K562 (cell line): ENCODE results near the gene MRPS18B. TPM values are rescaled to one million over a fixed set of nuclear protein-coding genes. Genes with fewer than 3 reads are reported as not detected.

Source experiments
- ARID2 ChIP-seq: fragments of 450-650 bp; IDR thresholded peaks from 2 replicates; pipeline ENCODE4 v1.6.1; 2017; ENCODE audit warnings: antibody characterized with exemption, mild to moderate bottlenecking
- BACH1 ChIP-seq: fragments of 200-800 bp; sonication (Bioruptor generic); IDR thresholded peaks from 2 replicates; pipeline ENCODE4 v1.6.1; 2016; ENCODE audit warnings: missing genetic modification characterization, missing compliant biosample characterization
- HNRNPLL ChIP-seq: fragments of 200-400 bp; formaldehyde crosslinking; IDR thresholded peaks from 2 replicates; pipeline ENCODE4 v1.6.1; 2017; ENCODE audit warnings: low read length, low read depth, mild to moderate bottlenecking; ENCODE audit not compliant: poor library complexity, severe bottlenecking
- MEIS2 ChIP-seq: fragments of 450-650 bp; IDR thresholded peaks from 2 replicates; pipeline ENCODE4 v1.6.1; 2014; ENCODE audit warnings: mild to moderate bottlenecking; ENCODE audit not compliant: partially characterized antibody
- NFE2 ChIP-seq: IDR thresholded peaks from 2 replicates; pipeline ENCODE4 v1.6.1; 2014; ENCODE audit warnings: antibody characterized with exemption, low read depth
- PHF21A ChIP-seq: fragments of 450-650 bp; IDR thresholded peaks from 2 replicates; pipeline ENCODE4 v1.6.1; 2017; ENCODE audit warnings: low read depth, borderline replicate concordance
- PRPF4 ChIP-seq: fragments of 200-400 bp; formaldehyde crosslinking; IDR thresholded peaks from one replicate; pipeline ENCODE4 v1.6.1; 2017; ENCODE audit warnings: low read length, low read depth, mild to moderate bottlenecking; ENCODE audit not compliant: insufficient read depth, poor library complexity, severe bottlenecking
- RCOR1 ChIP-seq, 2 experiments: IDR thresholded peaks; 2 replicates each; pipeline ENCODE4 v1.6.1; 2012; ENCODE audit warnings: low read depth in 2 of 2, low read length in 2 of 2, borderline replicate concordance in 1 of 2, improper control_type of control experiment in 1 of 2
- TCF3 ChIP-seq: sonication (generic); formaldehyde crosslinking; IDR thresholded peaks from 2 replicates; pipeline ENCODE4 v1.4.0; 2020; ENCODE audit warnings: mild to moderate bottlenecking, missing genetic modification reagents
- TFAP4 ChIP-seq: sonication (generic); formaldehyde crosslinking; IDR thresholded peaks from 2 replicates; pipeline ENCODE4 v1.8.0; 2022; ENCODE audit warnings: missing genetic modification reagents, mild to moderate bottlenecking, moderate library complexity, borderline replicate concordance
- ZNF316 ChIP-seq: fragments of 450-650 bp; IDR thresholded peaks from 2 replicates; pipeline ENCODE4 v1.6.1; 2016
- polyA plus RNA-seq, 8 experiments: library from polyadenylated mRNA; depleted of rRNA in 4 of 8; stranded (reverse) in 5 of 8; unstranded in 3 of 8; fragments of >200 nt; fragmentation: Nextera tagmentation in 2 of 8; fragmentation: Illumina TruSeq in 1 of 8; extraction: Ambion mirVana in 2 of 8; extraction: Trizol in 1 of 8; gene quantifications; 2 replicates each; pipeline versions ENCODE4 v1.2.1 to v1.2.3, GENCODE V29; 2011 to 2014; ENCODE audit warnings: inconsistent platforms in 1 of 8, missing spikeins in 1 of 8
- total RNA-seq, 7 experiments: library from RNA; depleted of rRNA in 6 of 7; stranded (reverse); fragments of >200 nt in 6 of 7; fragmentation: Illumina TruSeq in 2 of 7; extraction: Trizol in 2 of 7; gene quantifications; 2 replicates each; pipeline versions ENCODE4 v1.2.1 to v1.2.3, GENCODE V29; 2011 to 2021; ENCODE audit warnings: low replicate concordance in 1 of 7
- TF ChIP-seq, protein P1 (sequence below), 2 experiments: fragments of 450-650 bp; conservative IDR thresholded peaks; 2 replicates each; pipeline ENCODE4 v1.6.1; 2017; ENCODE audit warnings: mild to moderate bottlenecking in 2 of 2, moderate library complexity in 2 of 2
- TF ChIP-seq, protein P2 (sequence below): IDR thresholded peaks from 2 replicates; pipeline ENCODE4 v1.6.1; 2011; ENCODE audit not compliant: insufficient read length; ENCODE audit errors: extremely low read depth
- TF ChIP-seq, protein P3 (sequence below): fragments of 450-650 bp; IDR thresholded peaks from 2 replicates; pipeline ENCODE4 v1.6.1; 2016; ENCODE audit warnings: mild to moderate bottlenecking, moderate library complexity

MRPS18B gene
- total and polyA plus RNA-seq, 9 of the 15 experiments (the other 6 are each of a cell fraction or from before 2014, with no cell fraction given) = 132 to 383 (median 178) TPM

DNA sequence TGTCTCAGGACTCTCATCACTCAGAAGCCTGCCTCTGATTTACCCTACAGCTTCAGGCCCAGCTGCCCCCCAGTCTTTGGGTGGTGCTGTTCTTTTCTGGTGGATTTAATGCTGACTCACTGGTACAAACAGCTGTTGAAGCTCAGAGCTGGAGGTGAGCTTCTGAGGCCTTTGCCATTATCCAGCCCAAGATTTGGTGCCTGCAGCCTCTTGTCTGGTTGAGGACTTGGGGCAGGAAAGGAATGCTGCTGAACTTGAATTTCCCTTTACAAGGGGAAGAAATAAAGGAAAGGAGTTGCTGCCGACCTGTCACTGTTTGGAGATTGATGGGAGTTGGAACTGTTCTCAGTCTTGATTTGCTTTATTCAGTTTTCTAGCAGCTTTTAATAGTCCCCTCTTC is 26.6 kb upstream of the MRPS18B start (continued):
- TF ChIP-seq, protein P1, sequence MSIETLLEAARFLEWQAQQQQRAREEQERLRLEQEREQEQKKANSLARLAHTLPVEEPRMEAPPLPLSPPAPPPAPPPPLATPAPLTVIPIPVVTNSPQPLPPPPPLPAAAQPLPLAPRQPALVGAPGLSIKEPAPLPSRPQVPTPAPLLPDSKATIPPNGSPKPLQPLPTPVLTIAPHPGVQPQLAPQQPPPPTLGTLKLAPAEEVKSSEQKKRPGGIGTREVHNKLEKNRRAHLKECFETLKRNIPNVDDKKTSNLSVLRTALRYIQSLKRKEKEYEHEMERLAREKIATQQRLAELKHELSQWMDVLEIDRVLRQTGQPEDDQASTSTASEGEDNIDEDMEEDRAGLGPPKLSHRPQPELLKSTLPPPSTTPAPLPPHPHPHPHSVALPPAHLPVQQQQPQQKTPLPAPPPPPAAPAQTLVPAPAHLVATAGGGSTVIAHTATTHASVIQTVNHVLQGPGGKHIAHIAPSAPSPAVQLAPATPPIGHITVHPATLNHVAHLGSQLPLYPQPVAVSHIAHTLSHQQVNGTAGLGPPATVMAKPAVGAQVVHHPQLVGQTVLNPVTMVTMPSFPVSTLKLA (conservative IDR thresholded peaks at IDR 0.05) = no peak
- peak; percentile 87 for TF ChIP-seq NFE2
- peak; percentile 47 for TF ChIP-seq MEIS2
- no peak for TF ChIP-seq TCF3 (CRISPR knock-in tag)
- TF ChIP-seq BACH1 (tag) = peak; percentile 33; the same call in 1 of the 2 replicates
- TF ChIP-seq TFAP4 (CRISPR knock-in tag) = peak; percentile 87
- no peak for TF ChIP-seq RCOR1 (IDR thresholded peaks at IDR 0.05; ENCODE audit: borderline replicate concordance in 1 of 2, low read depth in 2 of 2, low read length in 2 of 2)
- no peak for TF ChIP-seq ARID2
- TF ChIP-seq, protein P2, sequence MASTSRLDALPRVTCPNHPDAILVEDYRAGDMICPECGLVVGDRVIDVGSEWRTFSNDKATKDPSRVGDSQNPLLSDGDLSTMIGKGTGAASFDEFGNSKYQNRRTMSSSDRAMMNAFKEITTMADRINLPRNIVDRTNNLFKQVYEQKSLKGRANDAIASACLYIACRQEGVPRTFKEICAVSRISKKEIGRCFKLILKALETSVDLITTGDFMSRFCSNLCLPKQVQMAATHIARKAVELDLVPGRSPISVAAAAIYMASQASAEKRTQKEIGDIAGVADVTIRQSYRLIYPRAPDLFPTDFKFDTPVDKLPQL = no peak
- peak; percentile 88 for TF ChIP-seq ZNF316
- TF ChIP-seq HNRNPLL = no peak
- TF ChIP-seq PHF21A = no peak
- TF ChIP-seq, protein P3, sequence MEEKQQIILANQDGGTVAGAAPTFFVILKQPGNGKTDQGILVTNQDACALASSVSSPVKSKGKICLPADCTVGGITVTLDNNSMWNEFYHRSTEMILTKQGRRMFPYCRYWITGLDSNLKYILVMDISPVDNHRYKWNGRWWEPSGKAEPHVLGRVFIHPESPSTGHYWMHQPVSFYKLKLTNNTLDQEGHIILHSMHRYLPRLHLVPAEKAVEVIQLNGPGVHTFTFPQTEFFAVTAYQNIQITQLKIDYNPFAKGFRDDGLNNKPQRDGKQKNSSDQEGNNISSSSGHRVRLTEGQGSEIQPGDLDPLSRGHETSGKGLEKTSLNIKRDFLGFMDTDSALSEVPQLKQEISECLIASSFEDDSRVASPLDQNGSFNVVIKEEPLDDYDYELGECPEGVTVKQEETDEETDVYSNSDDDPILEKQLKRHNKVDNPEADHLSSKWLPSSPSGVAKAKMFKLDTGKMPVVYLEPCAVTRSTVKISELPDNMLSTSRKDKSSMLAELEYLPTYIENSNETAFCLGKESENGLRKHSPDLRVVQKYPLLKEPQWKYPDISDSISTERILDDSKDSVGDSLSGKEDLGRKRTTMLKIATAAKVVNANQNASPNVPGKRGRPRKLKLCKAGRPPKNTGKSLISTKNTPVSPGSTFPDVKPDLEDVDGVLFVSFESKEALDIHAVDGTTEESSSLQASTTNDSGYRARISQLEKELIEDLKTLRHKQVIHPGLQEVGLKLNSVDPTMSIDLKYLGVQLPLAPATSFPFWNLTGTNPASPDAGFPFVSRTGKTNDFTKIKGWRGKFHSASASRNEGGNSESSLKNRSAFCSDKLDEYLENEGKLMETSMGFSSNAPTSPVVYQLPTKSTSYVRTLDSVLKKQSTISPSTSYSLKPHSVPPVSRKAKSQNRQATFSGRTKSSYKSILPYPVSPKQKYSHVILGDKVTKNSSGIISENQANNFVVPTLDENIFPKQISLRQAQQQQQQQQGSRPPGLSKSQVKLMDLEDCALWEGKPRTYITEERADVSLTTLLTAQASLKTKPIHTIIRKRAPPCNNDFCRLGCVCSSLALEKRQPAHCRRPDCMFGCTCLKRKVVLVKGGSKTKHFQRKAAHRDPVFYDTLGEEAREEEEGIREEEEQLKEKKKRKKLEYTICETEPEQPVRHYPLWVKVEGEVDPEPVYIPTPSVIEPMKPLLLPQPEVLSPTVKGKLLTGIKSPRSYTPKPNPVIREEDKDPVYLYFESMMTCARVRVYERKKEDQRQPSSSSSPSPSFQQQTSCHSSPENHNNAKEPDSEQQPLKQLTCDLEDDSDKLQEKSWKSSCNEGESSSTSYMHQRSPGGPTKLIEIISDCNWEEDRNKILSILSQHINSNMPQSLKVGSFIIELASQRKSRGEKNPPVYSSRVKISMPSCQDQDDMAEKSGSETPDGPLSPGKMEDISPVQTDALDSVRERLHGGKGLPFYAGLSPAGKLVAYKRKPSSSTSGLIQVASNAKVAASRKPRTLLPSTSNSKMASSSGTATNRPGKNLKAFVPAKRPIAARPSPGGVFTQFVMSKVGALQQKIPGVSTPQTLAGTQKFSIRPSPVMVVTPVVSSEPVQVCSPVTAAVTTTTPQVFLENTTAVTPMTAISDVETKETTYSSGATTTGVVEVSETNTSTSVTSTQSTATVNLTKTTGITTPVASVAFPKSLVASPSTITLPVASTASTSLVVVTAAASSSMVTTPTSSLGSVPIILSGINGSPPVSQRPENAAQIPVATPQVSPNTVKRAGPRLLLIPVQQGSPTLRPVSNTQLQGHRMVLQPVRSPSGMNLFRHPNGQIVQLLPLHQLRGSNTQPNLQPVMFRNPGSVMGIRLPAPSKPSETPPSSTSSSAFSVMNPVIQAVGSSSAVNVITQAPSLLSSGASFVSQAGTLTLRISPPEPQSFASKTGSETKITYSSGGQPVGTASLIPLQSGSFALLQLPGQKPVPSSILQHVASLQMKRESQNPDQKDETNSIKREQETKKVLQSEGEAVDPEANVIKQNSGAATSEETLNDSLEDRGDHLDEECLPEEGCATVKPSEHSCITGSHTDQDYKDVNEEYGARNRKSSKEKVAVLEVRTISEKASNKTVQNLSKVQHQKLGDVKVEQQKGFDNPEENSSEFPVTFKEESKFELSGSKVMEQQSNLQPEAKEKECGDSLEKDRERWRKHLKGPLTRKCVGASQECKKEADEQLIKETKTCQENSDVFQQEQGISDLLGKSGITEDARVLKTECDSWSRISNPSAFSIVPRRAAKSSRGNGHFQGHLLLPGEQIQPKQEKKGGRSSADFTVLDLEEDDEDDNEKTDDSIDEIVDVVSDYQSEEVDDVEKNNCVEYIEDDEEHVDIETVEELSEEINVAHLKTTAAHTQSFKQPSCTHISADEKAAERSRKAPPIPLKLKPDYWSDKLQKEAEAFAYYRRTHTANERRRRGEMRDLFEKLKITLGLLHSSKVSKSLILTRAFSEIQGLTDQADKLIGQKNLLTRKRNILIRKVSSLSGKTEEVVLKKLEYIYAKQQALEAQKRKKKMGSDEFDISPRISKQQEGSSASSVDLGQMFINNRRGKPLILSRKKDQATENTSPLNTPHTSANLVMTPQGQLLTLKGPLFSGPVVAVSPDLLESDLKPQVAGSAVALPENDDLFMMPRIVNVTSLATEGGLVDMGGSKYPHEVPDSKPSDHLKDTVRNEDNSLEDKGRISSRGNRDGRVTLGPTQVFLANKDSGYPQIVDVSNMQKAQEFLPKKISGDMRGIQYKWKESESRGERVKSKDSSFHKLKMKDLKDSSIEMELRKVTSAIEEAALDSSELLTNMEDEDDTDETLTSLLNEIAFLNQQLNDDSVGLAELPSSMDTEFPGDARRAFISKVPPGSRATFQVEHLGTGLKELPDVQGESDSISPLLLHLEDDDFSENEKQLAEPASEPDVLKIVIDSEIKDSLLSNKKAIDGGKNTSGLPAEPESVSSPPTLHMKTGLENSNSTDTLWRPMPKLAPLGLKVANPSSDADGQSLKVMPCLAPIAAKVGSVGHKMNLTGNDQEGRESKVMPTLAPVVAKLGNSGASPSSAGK = no peak
- no peak for TF ChIP-seq PRPF4
